Brain microvascular endothelial cell (primary cell): ENCODE data around the gene ITGA1.

Experiments used
- DNase-seq: peaks from one replicate; pipeline ENCODE4 v3.0.0-alpha.2; 2020
- H3K27ac ChIP-seq: fragments of 250-450 bp; sonication (Bioruptor Pico); 2 replicates; pipeline ENCODE4 v1.5.1; 2020; ENCODE audit warnings: mild to moderate bottlenecking, moderate library complexity
- H3K27me3 ChIP-seq: fragments of 250-450 bp; sonication (Bioruptor Pico); replicated peaks from 2 replicates; pipeline ENCODE4 v1.5.1; 2020; ENCODE audit warnings: mild to moderate bottlenecking
- H3K36me3 ChIP-seq: fragments of 250-450 bp; sonication (Bioruptor Pico); replicated peaks from 2 replicates; pipeline ENCODE4 v1.5.1; 2020; ENCODE audit warnings: mild to moderate bottlenecking
- H3K4me3 ChIP-seq: 2 replicates; pipeline ENCODE4 v1.5.1; 2011; ENCODE audit warnings: low read depth, mild to moderate bottlenecking, control low read depth, low read length, moderate library complexity
- CTCF ChIP-seq: IDR thresholded peaks from 2 replicates; pipeline ENCODE4 v1.5.1; 2011; ENCODE audit warnings: low read depth, mild to moderate bottlenecking, moderate library complexity, low read length, control low read depth, inconsistent platforms; ENCODE audit errors: missing control alignments
- in situ Hi-C: cut with HindIII; loops from 2 replicates; pipeline ENCODE4 v1.10.0; 2017; ENCODE audit warnings: low sequenced_read_pairs, low pct_ligation_motif_present

The ITGA1 gene

DNA sequence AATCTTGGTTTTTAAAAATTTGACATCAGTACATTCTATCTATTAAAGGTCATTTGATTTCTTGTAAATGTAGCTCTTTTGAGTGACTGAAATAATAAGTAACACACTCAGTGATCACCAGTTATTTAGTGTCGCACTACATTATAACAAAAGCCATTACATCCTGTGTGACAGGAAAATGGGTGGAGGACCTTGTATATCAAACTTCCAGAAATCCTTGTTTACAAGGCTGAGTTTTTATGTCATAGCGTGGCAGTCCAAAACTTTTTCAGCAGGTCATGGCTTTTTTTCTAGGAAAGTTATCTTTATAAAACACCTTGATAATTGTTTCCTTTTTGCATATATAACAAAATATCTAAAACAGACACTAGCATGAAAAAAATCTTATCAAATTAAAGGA is 14.4 kb upstream of the ITGA1 start:
- Histone ChIP-seq H3K27me3 (no peaks in the 10 kb centered on the region), H3K36me3 (no peaks in the 10 kb centered on the region), H3K27ac (no peak overlapping the region), H3K4me3 (no peak overlapping the region)
- in situ Hi-C loops: no loop called here
- TF ChIP-seq CTCF: no peak
- no peak for DNase-seq

DNA sequence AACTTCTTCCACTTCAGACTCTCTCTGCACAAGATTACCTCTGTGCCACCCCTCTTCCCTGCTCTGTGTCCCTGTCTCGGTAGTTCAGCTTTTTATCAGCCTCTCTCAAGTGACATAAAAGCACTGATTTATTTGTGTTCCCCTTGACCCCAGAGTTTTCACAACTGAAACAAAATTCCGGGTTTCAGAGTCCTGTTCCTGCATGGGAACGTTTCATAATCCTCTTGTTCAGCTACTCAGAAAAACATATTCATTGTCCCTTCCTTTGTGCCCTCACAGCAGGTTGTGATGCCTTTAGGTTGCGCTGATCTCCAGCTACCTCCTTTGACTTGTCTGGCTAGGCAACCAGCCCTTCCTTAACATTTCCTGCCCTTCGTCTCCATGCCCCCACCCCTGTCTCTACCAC is 13.7 kb upstream of the ITGA1 start:
- H3K36me3 ChIP-seq: no peaks in the 10 kb centered on the region
- H3K27me3 ChIP-seq: no peaks in the 10 kb centered on the region
- no peak overlapping the region for H3K27ac ChIP-seq
- no peak for DNase-seq
- in situ Hi-C loops: no loop called here
- TF ChIP-seq CTCF: no peak
- H3K4me3 ChIP-seq: no peak overlapping the region

DNA sequence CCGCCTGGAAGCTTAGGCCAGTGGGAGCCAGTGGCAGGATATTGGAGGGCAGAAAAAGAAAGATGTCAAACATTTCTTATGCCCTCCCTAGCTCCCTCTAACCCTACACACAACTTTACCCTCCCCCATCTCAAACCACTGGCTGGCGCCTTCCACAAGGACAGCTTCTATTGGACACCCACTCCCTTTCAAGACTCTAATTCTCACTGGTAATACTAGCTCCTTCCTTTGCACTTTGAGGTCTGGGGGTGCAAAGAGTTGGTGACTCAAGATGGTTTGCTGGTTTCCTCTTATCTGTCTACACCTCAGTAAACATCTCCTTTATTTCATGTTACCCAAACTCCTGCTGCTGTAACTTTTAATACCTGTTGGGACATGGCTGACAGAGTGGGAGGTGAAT is 11.6 kb upstream of the ITGA1 start:
- DNase-seq: no peak
- H3K27me3 ChIP-seq: no peaks in the 10 kb centered on the region
- no peak overlapping the region for H3K27ac ChIP-seq
- H3K4me3 ChIP-seq: no peak overlapping the region
- H3K36me3 ChIP-seq: no peaks in the 10 kb centered on the region
- in situ Hi-C loops: no loop called here
- no peak for TF ChIP-seq CTCF

DNA sequence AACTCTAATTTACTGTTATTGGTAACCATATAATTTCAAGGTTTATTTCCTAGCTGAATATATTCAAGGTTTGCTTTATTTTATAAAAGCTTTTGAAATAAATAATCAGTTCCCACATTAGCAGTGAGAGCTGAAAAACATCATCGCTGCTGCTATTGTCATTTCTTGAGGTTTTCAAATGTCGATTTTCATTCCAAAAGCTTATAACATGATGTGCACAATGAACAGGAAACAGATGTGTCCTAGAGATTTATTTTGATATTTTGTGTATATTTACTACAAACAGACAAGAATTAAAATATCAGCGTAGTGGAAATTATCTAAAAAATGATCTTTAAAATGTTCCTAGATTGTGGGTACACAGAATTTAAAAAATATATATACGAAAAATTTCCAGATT is 10.5 kb upstream of the ITGA1 start:
- no peaks in the 10 kb centered on the region for H3K36me3 ChIP-seq
- no peaks in the 10 kb centered on the region for H3K27me3 ChIP-seq
- H3K4me3 ChIP-seq: no peak overlapping the region
- H3K27ac ChIP-seq: no peak overlapping the region
- in situ Hi-C loops: no loop called here
- no peak for TF ChIP-seq CTCF
- DNase-seq: no peak

- Histone ChIP-seq H3K36me3 (no peaks in the 10 kb centered on the region), H3K27ac (no peak overlapping the region), H3K4me3 (no peak overlapping the region), H3K27me3 (no peaks in the 10 kb centered on the region)
- no peak for TF ChIP-seq CTCF
- DNase-seq: no peak
- in situ Hi-C loops: no loop called here
Measured at GRCh38 chr5:52778781-52779180, 8.9 kb upstream of the ITGA1 start.

DNA sequence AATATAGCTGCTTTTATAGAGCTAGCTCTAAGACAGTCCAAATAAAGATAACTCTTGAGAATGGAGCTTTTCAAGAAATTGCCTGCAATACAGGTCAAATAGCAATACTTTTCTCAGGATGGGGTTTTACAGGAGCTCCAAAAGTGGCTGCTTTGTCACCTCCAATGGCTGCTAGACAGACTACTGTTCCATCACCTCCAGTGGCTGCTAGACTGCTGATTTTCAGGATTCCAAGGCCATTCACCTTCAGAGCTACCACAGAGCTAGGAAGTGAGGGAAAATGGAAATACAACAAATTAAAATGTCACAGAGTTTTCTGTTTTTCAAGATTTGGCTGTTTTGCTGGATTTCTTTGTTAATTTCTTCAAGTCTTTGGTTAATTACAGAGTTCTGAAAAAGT is 8.5 kb upstream of the ITGA1 start:
- no peaks in the 10 kb centered on the region for H3K27me3 ChIP-seq
- H3K4me3 ChIP-seq: no peak overlapping the region
- DNase-seq: no peak
- in situ Hi-C loops: no loop called here
- H3K36me3 ChIP-seq: no peaks in the 10 kb centered on the region
- H3K27ac ChIP-seq: no peak overlapping the region
- TF ChIP-seq CTCF: no peak
